Mesenchymal stem cell (in vitro differentiated cells and primary cell): ENCODE data around the gene DUS1L.

Source experiments
- DNase-seq: peaks from one replicate; pipeline ENCODE4 v3.0.0-alpha.2; 2013
- H2AFZ ChIP-seq: one replicate; pipeline ENCODE4 v1.6.1; 2013; ENCODE audit warnings: low read depth, mild to moderate bottlenecking, control low read depth, inconsistent platforms, low read length, moderate library complexity
- H2AK5ac ChIP-seq: 2 replicates; pipeline ENCODE4 v1.6.1; 2013; ENCODE audit warnings: low read length, moderate library complexity, mild to moderate bottlenecking, inconsistent platforms; ENCODE audit not compliant: severe bottlenecking
- H2BK120ac ChIP-seq: one replicate; pipeline ENCODE4 v1.6.1; 2013; ENCODE audit warnings: low read depth, mild to moderate bottlenecking, inconsistent platforms, low read length, moderate library complexity
- H2BK12ac ChIP-seq, 2 experiments: one replicate each; pipeline ENCODE4 v1.6.1; 2013; ENCODE audit warnings: inconsistent platforms in 2 of 2, low read length in 2 of 2, mild to moderate bottlenecking in 2 of 2, moderate library complexity in 2 of 2, control low read depth in 1 of 2
- H2BK15ac ChIP-seq: one replicate; pipeline ENCODE4 v1.6.1; 2013; ENCODE audit warnings: mild to moderate bottlenecking, low read depth, inconsistent platforms; ENCODE audit not compliant: poor library complexity, severe bottlenecking
- H2BK5ac ChIP-seq: 2 replicates; pipeline ENCODE4 v1.6.1; 2013; ENCODE audit warnings: low read depth, mild to moderate bottlenecking, low read length, control low read depth, inconsistent platforms; ENCODE audit not compliant: poor library complexity, severe bottlenecking
- H3K14ac ChIP-seq, 2 experiments: one replicate each; pipeline ENCODE4 v1.6.1; 2013; ENCODE audit warnings: inconsistent platforms in 2 of 2, low read length in 2 of 2, control low read depth in 1 of 2, mild to moderate bottlenecking in 1 of 2, moderate library complexity in 1 of 2
- H3K18ac ChIP-seq, 2 experiments: one replicate each; pipeline ENCODE4 v1.6.1; 2013; ENCODE audit warnings: inconsistent platforms in 2 of 2, low read length in 2 of 2, control low read depth in 1 of 2, low read depth in 1 of 2, mild to moderate bottlenecking in 1 of 2
- H3K23ac ChIP-seq, 2 experiments: one replicate each; pipeline ENCODE4 v1.6.1; 2013; ENCODE audit warnings: inconsistent platforms in 2 of 2, low read length in 2 of 2, mild to moderate bottlenecking in 2 of 2, moderate library complexity in 2 of 2, control low read depth in 1 of 2
- H3K27ac ChIP-seq: 2 replicates; pipeline ENCODE4 v1.5.1; 2013; ENCODE audit warnings: mild to moderate bottlenecking, moderate library complexity, low read length, control low read depth, inconsistent platforms; ENCODE audit not compliant: poor library complexity, severe bottlenecking
- H3K27me3 ChIP-seq, 2 experiments: 2 replicates each; pipeline versions ENCODE4 v1.6.1 to v1.7.0; 2013; ENCODE audit warnings: low read length in 2 of 2, mild to moderate bottlenecking in 2 of 2, moderate library complexity in 2 of 2, control low read depth in 1 of 2, inconsistent platforms in 1 of 2; ENCODE audit not compliant: control insufficient read depth in 1 of 2, insufficient read depth in 1 of 2
- H3K36me3 ChIP-seq, 2 experiments: 2 replicates each; pipeline versions ENCODE4 v1.6.1 to v1.7.0; 2013; ENCODE audit warnings: low read length in 2 of 2, control low read depth in 1 of 2, inconsistent platforms in 1 of 2, low read depth in 1 of 2, mild to moderate bottlenecking in 1 of 2; ENCODE audit not compliant: insufficient read depth in 2 of 2, control insufficient read depth in 1 of 2
- H3K4ac ChIP-seq, 2 experiments: one replicate each; pipeline ENCODE4 v1.6.1; 2013; ENCODE audit warnings: inconsistent platforms in 2 of 2, low read length in 2 of 2, mild to moderate bottlenecking in 2 of 2, moderate library complexity in 2 of 2, control low read depth in 1 of 2, low read depth in 1 of 2
- H3K4me1 ChIP-seq: 2 replicates; pipeline ENCODE4 v1.6.1; 2013; ENCODE audit warnings: low read depth, low read length, control low read depth; ENCODE audit not compliant: control insufficient read depth, insufficient read depth
- H3K4me2 ChIP-seq: 2 replicates; pipeline ENCODE4 v1.6.1; 2013; ENCODE audit warnings: low read length, mild to moderate bottlenecking, inconsistent platforms; ENCODE audit not compliant: poor library complexity, severe bottlenecking
- H3K4me3 ChIP-seq, 2 experiments: 2 replicates each; pipeline versions ENCODE4 v1.5.1 to v1.7.0; 2013; ENCODE audit warnings: low read length in 2 of 2, mild to moderate bottlenecking in 2 of 2, control low read depth in 1 of 2, low read depth in 1 of 2; ENCODE audit not compliant: insufficient read depth in 1 of 2
- H3K79me1 ChIP-seq: replicated peaks from 2 replicates; pipeline ENCODE4 v1.6.1; 2013; ENCODE audit warnings: mild to moderate bottlenecking, control low read depth, low read length, inconsistent platforms; ENCODE audit not compliant: poor library complexity, severe bottlenecking
- H3K9ac ChIP-seq: 2 replicates; pipeline ENCODE4 v1.7.0; 2013; ENCODE audit warnings: mild to moderate bottlenecking, low read length, moderate library complexity
- H3K9me3 ChIP-seq: 2 replicates; pipeline ENCODE4 v1.7.0; 2013; ENCODE audit warnings: mild to moderate bottlenecking, low read length; ENCODE audit not compliant: control insufficient read depth
- H4K8ac ChIP-seq: one replicate; pipeline ENCODE4 v1.6.1; 2013; ENCODE audit warnings: inconsistent platforms, mild to moderate bottlenecking, low read length, moderate library complexity
- H4K91ac ChIP-seq: one replicate; pipeline ENCODE4 v1.6.1; 2013; ENCODE audit warnings: mild to moderate bottlenecking, low read length, inconsistent platforms
- WGBS: methylation state at CpG from one replicate; pipeline ENCODE4 v1.1.7; 2013; ENCODE audit warnings: mixed read lengths; 5-methylcytosine and 5-hydroxymethylcytosine counted together

The DUS1L gene

DNA sequence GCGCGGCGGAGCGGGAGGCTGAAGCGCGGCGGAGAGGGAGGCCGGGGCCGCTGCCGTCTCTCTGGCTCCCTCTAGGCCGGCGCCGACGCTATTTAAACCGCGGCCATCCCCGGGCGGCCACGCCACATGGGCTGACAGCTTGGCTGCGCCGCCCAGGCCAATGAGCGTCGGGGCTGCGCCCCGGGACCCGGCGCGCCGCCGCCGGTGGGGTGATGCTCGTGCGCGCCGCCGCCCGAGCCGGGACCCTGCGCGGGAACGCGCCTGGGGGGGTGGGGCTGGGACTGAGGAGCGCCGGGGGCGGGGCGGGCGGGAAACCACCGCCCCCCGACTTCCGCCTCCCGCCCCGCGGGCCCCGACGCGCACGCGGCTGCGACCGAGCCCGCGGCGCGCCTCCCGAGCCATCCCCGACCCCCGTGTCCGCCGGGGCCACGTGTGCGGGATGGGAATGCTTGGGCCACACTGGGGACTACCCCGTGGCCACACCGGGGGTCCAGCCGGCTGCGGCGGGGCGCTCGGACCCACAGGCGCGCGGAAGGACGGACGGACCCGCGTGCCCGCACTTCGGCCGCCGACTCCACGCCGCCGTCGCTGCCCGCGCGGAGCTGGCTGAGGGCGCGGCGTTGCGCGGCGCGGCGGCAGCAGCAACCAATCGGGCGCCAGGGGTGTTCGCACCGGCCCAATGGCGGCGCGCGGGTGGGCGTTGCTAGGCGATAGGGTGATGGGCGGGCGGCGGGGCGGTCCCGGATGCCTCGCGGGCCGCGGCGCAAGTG, 32.8 kb upstream of the DUS1L start, which contains the start of gene FASN:
TSS of gene FASN (minus strand) at position 68 of the 770 bp plus-strand sequence. CDS start 1,791 bp downstream, outside the sequence.
- Histone ChIP-seq H4K8ac (peak within 1 kb of the TSS; percentile 99), H3K4me3 (peak within 1 kb of the TSS; percentile 77 to 84), H3K14ac (peak within 1 kb of the TSS; percentile 94 to 98), H3K9me3 (no peaks in the 10 kb centered on the region), H2BK120ac (peak within 1 kb of the TSS; percentile 98), H2AK5ac (peak within 1 kb of the TSS; percentile 84), H2BK15ac (peak within 1 kb of the TSS; percentile 99), H2AFZ (peak within 1 kb of the TSS; percentile 81), H3K79me1 (peaks cover 18% of the 10 kb centered on the region), H3K27me3 (no peaks in the 10 kb centered on the region), H3K4ac (peak within 1 kb of the TSS; percentile 100), H3K23ac (peak within 1 kb of the TSS; percentile 91 to 97), H2BK12ac (peak within 1 kb of the TSS; percentile 85 to 99), H3K9ac (peak within 1 kb of the TSS; percentile 90), H4K91ac (peak within 1 kb of the TSS; percentile 100), H3K4me2 (peak within 1 kb of the TSS; percentile 94), H3K27ac (peak within 1 kb of the TSS; percentile 62), H3K18ac (peak within 1 kb of the TSS; percentile 97 to 99), H3K4me1 (peaks cover 55% of the 10 kb centered on the region), H3K36me3 (peaks cover 23 to 49% of the 10 kb centered on the region in 2 experiments), H2BK5ac (peak within 1 kb of the TSS; percentile 93)
- WGBS = 0% methylated on average over 40 of the region's 124 CpGs
- DNase-seq = peak; percentile 95

DNA sequence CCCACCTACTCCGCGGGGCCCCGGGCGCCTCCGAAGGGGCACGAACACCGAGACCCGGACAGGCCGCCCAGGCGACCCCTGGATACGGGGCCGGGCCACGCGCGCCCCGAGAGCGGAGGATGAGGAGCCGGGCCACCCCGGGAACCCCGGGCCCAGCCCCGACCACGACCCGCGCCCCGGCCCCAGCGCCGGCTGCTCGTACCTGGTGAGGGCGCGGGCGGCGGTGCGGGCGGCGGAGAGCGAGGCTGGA, 32.2 kb upstream of the DUS1L start:
- Histone ChIP-seq H3K9me3 (no peaks in the 10 kb centered on the region), H2AFZ (no peak overlapping the region), H3K4ac (peak overlapping the region; percentile 61 to 81), H3K14ac (peak overlapping the region; percentile 41 to 94), H2AK5ac (no peak overlapping the region), H2BK5ac (peak overlapping the region; percentile 60), H3K4me1 (peaks cover 53% of the 10 kb centered on the region), H3K79me1 (peaks cover 21% of the 10 kb centered on the region), H3K27ac (no peak overlapping the region), H3K4me3 (peak overlapping the region; percentile 77 to 84), H3K27me3 (no peaks in the 10 kb centered on the region), H3K36me3 (peaks cover 27 to 54% of the 10 kb centered on the region in 2 experiments), H2BK15ac (peak overlapping the region; percentile 93), H3K4me2 (peak overlapping the region; percentile 90), H4K91ac (peak overlapping the region; percentile 93), H3K18ac (peak overlapping the region; percentile 91 to 94), H3K9ac (peak overlapping the region; percentile 90), H3K23ac (peak overlapping the region in 1 of 2 experiments; percentile 46), H2BK120ac (peak overlapping the region; percentile 98), H2BK12ac (no peak overlapping the region), H4K8ac (no peak overlapping the region)
- DNase-seq = peak; percentile 40
- WGBS = 0% methylated on average over 6 of the region's 36 CpGs

DNA sequence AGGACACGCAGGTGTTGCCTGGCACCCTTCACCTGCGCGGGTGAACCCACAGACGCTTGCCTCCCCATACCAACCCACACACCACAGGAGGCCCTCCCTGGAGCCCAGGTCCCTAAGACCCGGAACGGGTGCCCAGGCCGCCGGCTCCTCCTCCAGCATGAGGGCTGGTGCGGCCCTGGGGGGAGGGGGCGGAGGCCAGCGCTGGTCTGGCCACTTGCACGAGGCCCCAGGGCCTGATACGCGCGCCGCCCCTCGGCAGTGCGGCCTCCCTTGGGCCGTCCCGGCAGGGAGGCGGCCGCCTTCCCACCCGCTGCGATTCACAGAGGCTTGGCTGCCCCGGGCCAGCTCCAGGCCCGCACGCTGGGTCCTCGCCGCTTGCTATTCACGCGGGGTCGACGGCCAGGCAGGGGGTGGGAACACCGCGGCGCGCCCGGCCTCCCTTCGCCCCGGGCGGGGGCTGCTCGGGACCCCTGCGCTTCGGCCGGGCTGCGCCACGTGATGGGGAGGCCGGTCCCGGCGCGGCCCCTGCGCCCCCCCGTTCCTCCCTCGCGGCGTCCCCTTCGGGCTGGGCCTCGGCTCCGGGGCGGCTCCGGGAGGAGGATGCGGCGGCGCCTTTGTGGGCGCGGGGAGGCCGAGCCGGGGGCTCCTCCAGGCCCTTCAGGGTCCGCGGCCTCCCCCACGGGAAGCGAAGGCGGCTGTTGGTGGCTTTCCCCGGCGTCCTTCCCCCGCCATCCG, 31.7 kb upstream of the DUS1L start:
- Histone ChIP-seq H4K8ac (peak overlapping the region; percentile 50), H3K27ac (no peak overlapping the region), H3K18ac (peak overlapping the region; percentile 91 to 94), H3K14ac (peak overlapping the region; percentile 94 to 98), H4K91ac (peak overlapping the region; percentile 93), H2AK5ac (no peak overlapping the region), H3K4me3 (peak overlapping the region; percentile 77 to 84), H2BK120ac (peak overlapping the region; percentile 98), H3K36me3 (peaks cover 27 to 59% of the 10 kb centered on the region in 2 experiments), H3K27me3 (no peaks in the 10 kb centered on the region), H3K79me1 (peaks cover 22% of the 10 kb centered on the region), H3K4me1 (peaks cover 52% of the 10 kb centered on the region), H3K4ac (peak overlapping the region; percentile 69 to 81), H3K9ac (peak overlapping the region; percentile 90), H3K4me2 (peak overlapping the region; percentile 90), H2BK15ac (peak overlapping the region; percentile 93), H2BK12ac (peak overlapping the region in 1 of 2 experiments; percentile 78), H2AFZ (no peak overlapping the region), H3K9me3 (no peaks in the 10 kb centered on the region), H3K23ac (peak overlapping the region; percentile 72 to 97), H2BK5ac (peak overlapping the region; percentile 60)
- DNase-seq = peak; percentile 54
- 1% methylated on average over 52 of the region's 77 CpGs for WGBS

DNA sequence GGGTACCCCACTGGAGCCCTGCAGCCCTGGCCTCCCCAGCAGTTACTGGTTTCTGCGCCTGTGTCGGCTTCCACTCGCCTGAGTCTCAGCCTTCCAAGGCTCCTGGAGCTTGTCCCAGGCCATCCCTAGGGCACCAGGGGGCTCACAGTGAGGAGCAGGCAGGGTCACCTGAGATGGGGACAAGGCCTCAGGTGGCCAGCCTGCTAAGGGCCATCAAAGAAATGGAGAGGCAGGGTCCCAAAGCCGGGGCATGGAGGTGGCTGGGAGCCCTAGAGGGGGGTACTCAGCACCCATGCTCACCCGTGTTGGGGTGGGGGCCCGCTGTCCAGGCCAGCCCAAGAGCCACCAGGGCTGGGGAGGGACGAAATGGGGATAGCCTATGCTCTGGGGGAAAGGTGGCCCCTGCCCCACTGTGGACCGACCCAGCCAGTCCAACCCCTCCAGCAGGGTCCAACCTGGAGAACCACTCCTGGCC, 31.1 kb upstream of the DUS1L start:
- H3K27ac ChIP-seq = no peak overlapping the region
- H3K36me3 ChIP-seq = peaks cover 33 to 65% of the 10 kb centered on the region in 2 experiments
- no peak overlapping the region for H2AFZ ChIP-seq
- peak overlapping the region; percentile 93 for H4K91ac ChIP-seq
- no peak overlapping the region for H4K8ac ChIP-seq
- H3K4me2 ChIP-seq = peak overlapping the region; percentile 90
- H3K9me3 ChIP-seq = no peaks in the 10 kb centered on the region
- peak overlapping the region; percentile 90 for H3K9ac ChIP-seq
- H2BK15ac ChIP-seq = no peak overlapping the region
- H2BK5ac ChIP-seq = no peak overlapping the region
- peaks cover 27% of the 10 kb centered on the region for H3K79me1 ChIP-seq
- no peak for DNase-seq
- H3K23ac ChIP-seq = peak overlapping the region in 1 of 2 experiments; percentile 57
- 42% methylated on average over 7 of the region's 8 CpGs for WGBS
- H3K27me3 ChIP-seq = no peaks in the 10 kb centered on the region
- peak overlapping the region; percentile 24 for H2BK120ac ChIP-seq
- H3K18ac ChIP-seq = peak overlapping the region; percentile 90 to 91
- H3K4me3 ChIP-seq = peak overlapping the region; percentile 77 to 84
- no peak overlapping the region for H2AK5ac ChIP-seq
- H2BK12ac ChIP-seq = no peak overlapping the region
- peak overlapping the region in 1 of 2 experiments; percentile 22 for H3K4ac ChIP-seq
- peaks cover 46% of the 10 kb centered on the region for H3K4me1 ChIP-seq
- H3K14ac ChIP-seq = peak overlapping the region; percentile 44 to 98
